Naive thymus-derived CD4-positive, alpha-beta T cell (primary cell): ENCODE results near the gene HPX. TPM values are rescaled to one million over a fixed set of nuclear protein-coding genes. Genes with fewer than 3 reads are reported as not detected.

Experiments used
- ATAC-seq: fragments of 150-1000 bp; cut with Tn5 transposase; 2 replicates; pipeline ENCODE4 v1.10.0; 2021; ENCODE audit warnings: mild to moderate bottlenecking, moderate library complexity
- CTCF ChIA-PET: fragments of 350-600 bp; sonication (Branson Sonifier 250); formaldehyde crosslinking; loops from one replicate; lab custom pipeline; 2021; ENCODE audit warnings: antibody characterized with exemption; lab: Charles Lee
- POLR2A ChIA-PET: fragments of 350-600 bp; sonication (Branson Sonifier 250); formaldehyde crosslinking; loops from one replicate; lab custom pipeline; 2021; ENCODE audit warnings: antibody characterized with exemption, inconsistent platforms; lab: Charles Lee
- DNase-seq, 9 donors: peaks; one replicate each; pipeline versions ENCODE4 v3.0.0 to v3.0.0-alpha.2; 2020 to 2022; ENCODE audit warnings: mixed read lengths in 1 of 9
- H3K27ac ChIP-seq: one replicate; pipeline ENCODE4 v1.7.0; 2013; ENCODE audit warnings: mild to moderate bottlenecking, low read depth, low read length, moderate library complexity
- H3K27me3 ChIP-seq, 2 donors: one replicate each; pipeline ENCODE4 v1.7.0; 2013; ENCODE audit warnings: low read length in 2 of 2, mild to moderate bottlenecking in 2 of 2, moderate library complexity in 2 of 2; ENCODE audit not compliant: control insufficient read depth in 2 of 2, insufficient read depth in 2 of 2
- H3K36me3 ChIP-seq, 3 experiments: 1 replicate in 2 of 3; 2 replicates in 1 of 3; pipeline ENCODE4 v1.7.0; 2013; ENCODE audit warnings: low read length in 3 of 3, mild to moderate bottlenecking in 3 of 3, moderate library complexity in 1 of 3; ENCODE audit not compliant: insufficient read depth in 3 of 3, control insufficient read depth in 2 of 3
- H3K4me1 ChIP-seq, 2 donors: one replicate each; pipeline ENCODE4 v1.7.0; 2013; ENCODE audit warnings: low read length in 2 of 2, mild to moderate bottlenecking in 2 of 2, moderate library complexity in 1 of 2; ENCODE audit not compliant: control insufficient read depth in 2 of 2, insufficient read depth in 2 of 2
- H3K4me3 ChIP-seq: 2 replicates; pipeline ENCODE4 v1.7.0; 2013; ENCODE audit warnings: mild to moderate bottlenecking, low read length
- H3K9me3 ChIP-seq, 3 experiments: 1 replicate in 2 of 3; 2 replicates in 1 of 3; pipeline ENCODE4 v1.7.0; 2013; ENCODE audit warnings: low read length in 3 of 3; ENCODE audit not compliant: control insufficient read depth in 2 of 3
- H3K27ac Mint-ChIP-seq, 9 donors: one replicate each; pipeline ENCODE4 v1.8.0; 2020 to 2022; ENCODE audit warnings: mixed read lengths in 9 of 9, mild to moderate bottlenecking in 8 of 9, moderate library complexity in 5 of 9, inconsistent platforms in 2 of 9
- H3K27me3 Mint-ChIP-seq, 5 donors: one replicate each; pipeline ENCODE4 v1.8.0; 2021 to 2022; ENCODE audit warnings: mixed read lengths in 5 of 5, mild to moderate bottlenecking in 1 of 5
- H3K36me3 Mint-ChIP-seq, 5 donors: one replicate each; pipeline ENCODE4 v1.8.0; 2020 to 2022; ENCODE audit warnings: mixed read lengths in 5 of 5, mild to moderate bottlenecking in 3 of 5, inconsistent platforms in 1 of 5
- H3K4me1 Mint-ChIP-seq, 7 donors: one replicate each; pipeline ENCODE4 v1.8.0; 2020 to 2022; ENCODE audit warnings: mixed read lengths in 7 of 7, mild to moderate bottlenecking in 3 of 7, inconsistent platforms in 1 of 7
- H3K4me3 Mint-ChIP-seq, 10 donors: one replicate each; pipeline ENCODE4 v1.8.0; 2020 to 2022; ENCODE audit warnings: mild to moderate bottlenecking in 10 of 10, mixed read lengths in 10 of 10, moderate library complexity in 6 of 10, inconsistent platforms in 2 of 10
- H3K9me3 Mint-ChIP-seq, 11 donors: one replicate each; pipeline ENCODE4 v1.8.0; 2020 to 2022; ENCODE audit warnings: mixed read lengths in 11 of 11, mild to moderate bottlenecking in 4 of 11, inconsistent platforms in 1 of 11, moderate library complexity in 1 of 11
- intact Hi-C, 2 donors: fragments of 100-400 bp; cut with micrococcal nuclease; formaldehyde crosslinking; loops; one replicate each; pipeline ENCODE4 v1.15.1; 2023
- polyA plus RNA-seq, 2 donors: library from polyadenylated mRNA; unstranded; fragments of 300-500 nt; fragmentation: Illumina TruSeq; gene quantifications; one replicate each; pipeline ENCODE4 v1.2.3, GENCODE V29; 2021
- total RNA-seq, 6 experiments: library from RNA in 5 of 6; stranded (reverse) in 5 of 6; gene quantifications; 1 replicate in 5 of 6; 2 replicates in 1 of 6; pipeline ENCODE4 v1.2.3 and lab custom pipeline; 2021 to 2026

Gene HPX
- total and polyA plus RNA-seq, 7 experiments from 2014 or later = 0.56 to 7.0 (median 1.7) TPM; not detected in 2

DNA sequence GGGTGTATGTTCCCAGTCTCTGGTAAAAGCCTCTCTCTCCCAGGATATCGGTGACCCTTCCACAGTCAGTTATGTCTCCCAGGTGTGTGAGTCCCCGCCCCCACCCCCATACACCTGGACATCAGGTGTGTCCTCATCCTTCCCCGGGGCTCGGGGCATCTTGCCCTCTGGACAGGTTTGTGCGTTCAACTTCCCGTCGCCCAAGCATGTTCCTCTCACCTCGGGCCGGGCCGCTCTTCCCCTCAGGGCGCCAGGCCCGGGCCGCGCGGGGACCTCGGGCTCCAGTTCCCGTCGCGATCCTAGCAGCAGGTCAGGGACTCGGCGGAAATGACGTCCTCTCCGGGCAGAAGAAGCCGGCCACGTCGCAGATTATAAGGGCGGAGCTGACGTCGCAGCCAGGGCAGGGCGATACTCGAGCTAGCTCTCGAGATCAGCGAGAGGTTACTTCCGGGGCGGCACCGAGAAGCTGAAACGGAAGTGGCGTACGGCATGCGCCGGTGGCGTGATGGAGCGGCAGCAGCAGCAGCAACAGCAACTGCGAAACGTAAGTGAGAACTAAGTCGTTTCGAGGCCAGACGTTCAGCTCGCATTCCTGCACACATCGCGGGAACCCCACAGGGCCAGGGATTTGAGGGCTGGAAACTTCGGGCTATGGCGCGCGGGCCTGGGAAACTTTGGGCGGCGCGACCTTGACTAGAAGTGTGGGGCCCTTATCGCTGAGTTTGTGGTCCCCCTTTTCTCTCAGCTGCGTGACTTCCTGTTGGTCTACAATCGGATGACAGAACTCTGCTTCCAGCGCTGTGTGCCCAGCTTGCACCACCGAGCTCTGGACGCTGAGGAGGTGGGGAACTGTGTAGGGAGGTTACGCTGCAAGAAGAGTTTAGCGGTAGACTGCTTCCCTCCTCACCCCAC lies 40.5 kb upstream of the HPX start, which contains the start of the genes ARFIP2 and TIMM10B:
Gene ARFIP2, minus strand, starts transcription at position 320 of the 912 bp plus-strand sequence. CDS start 910 bp downstream, outside the sequence.
Gene TIMM10B, plus strand, starts transcription at position 490 of the 912 bp plus-strand sequence. Its CDS starts 16 bp downstream, at position 506.
- Histone ChIP-seq H3K4me3 (peak within 1 kb of the TSS; percentile 74), H3K27ac (peak within 1 kb of the TSS; percentile 86), H3K4me1 (peaks cover 22 to 24% of the 10 kb centered on the region in 2 donors), H3K27me3 (no peaks in the 10 kb centered on the region), H3K9me3 (no peaks in the 10 kb centered on the region), H3K36me3 (peaks cover 7 to 64% (median 13%) of the 10 kb centered on the region in 3 experiments)
- H3K27ac Mint-ChIP-seq = peak within 1 kb of the TSS; percentile 93 to 99 (median 98)
- H3K4me1 Mint-ChIP-seq = peaks cover 29 to 48% (median 43%) of the 10 kb centered on the region in 7 donors
- ChIA-PET CTCF (interaction anchor here (0.5 to 3.2 kb wide), 7 partner anchors 10 to 173 kb away, joined by 3 to 14 read pairs (median 3); no protein-coding TSS in a partner anchor), POLR2A (interaction anchor here (0.6 to 4.2 kb wide), 34 partner anchors 9 to 856 kb away, joined by 3 to 20 read pairs (median 4); partner anchors contain the start of genes APBB1, FHIP1B, ILK and MRPL17)
- H3K36me3 Mint-ChIP-seq = peaks cover 12 to 38% (median 13%) of the 10 kb centered on the region in 5 donors
- peaks cover 0 to 1% (median 0%) of the 10 kb centered on the region in 11 donors for H3K9me3 Mint-ChIP-seq
- H3K4me3 Mint-ChIP-seq = peak within 1 kb of the TSS; percentile 87 to 99 (median 97)
- intact Hi-C loops = loop anchor here (1.0 to 10.0 kb wide), 19 partner anchors 8 to 1876 kb away; partner anchors contain the start of genes APBB1 (in 2 of the 2), FHIP1B (in 2 of the 2), ILK (in 2 of the 2) and MRPL17 (in 2 of the 2)
- no peaks in the 10 kb centered on the region for H3K27me3 Mint-ChIP-seq
- ATAC-seq = peak; percentile 98
- DNase-seq = peak; percentile 83 to 98 (median 94)

DNA sequence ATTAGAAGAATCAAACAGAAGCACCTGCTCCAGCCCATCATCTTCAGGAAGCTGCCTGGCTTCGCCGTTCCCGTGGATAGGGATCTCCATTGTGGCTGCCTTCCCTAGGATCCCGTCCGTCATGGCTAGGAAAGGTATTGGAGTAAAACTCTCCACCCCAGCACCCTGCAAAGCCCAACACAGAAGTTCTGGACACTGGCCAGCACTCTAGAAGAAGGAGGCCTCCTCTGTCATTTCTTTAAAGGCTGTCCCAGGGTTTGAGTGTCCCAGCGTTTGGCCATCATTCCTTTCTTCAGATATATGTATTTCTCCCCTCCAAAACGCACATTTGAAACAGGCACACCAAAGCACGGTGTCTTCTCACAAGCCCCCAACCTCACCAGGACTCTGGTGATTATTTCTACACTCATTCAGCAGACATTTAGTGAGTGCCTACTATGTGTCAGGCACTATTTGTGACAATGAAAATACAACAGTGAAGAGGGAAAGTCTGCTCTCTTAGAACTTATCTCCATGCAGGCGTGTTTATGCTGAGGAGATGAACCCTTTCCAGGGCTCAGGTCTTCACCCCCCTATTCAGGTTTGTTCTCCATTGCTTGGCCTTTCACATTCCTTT lies 39.6 kb upstream of the HPX start:
- Histone ChIP-seq H3K36me3 (peaks cover 6 to 56% (median 13%) of the 10 kb centered on the region in 3 experiments), H3K4me1 (peaks cover 22 to 24% of the 10 kb centered on the region in 2 donors), H3K27me3 (no peaks in the 10 kb centered on the region), H3K9me3 (no peaks in the 10 kb centered on the region), H3K27ac (peak overlapping the region; percentile 86), H3K4me3 (peak overlapping the region; percentile 74)
- no peaks in the 10 kb centered on the region for H3K27me3 Mint-ChIP-seq
- peaks cover 12 to 38% (median 13%) of the 10 kb centered on the region in 5 donors for H3K36me3 Mint-ChIP-seq
- H3K27ac Mint-ChIP-seq = peak overlapping the region; percentile 93 to 99 (median 98)
- ChIA-PET CTCF (no interaction called here), POLR2A (no interaction called here)
- H3K4me3 Mint-ChIP-seq = peak overlapping the region; percentile 87 to 99 (median 97)
- intact Hi-C loops = loop anchor here (2.0 to 10.0 kb wide), 11 partner anchors 38 to 1876 kb away; partner anchors contain the start of genes TRIM22 (in 2 of the 2), TRIM5 (in 2 of the 2), EIF3F (in 1 of the 2) and HPX (in 1 of the 2)
- peaks cover 0 to 1% (median 0%) of the 10 kb centered on the region in 11 donors for H3K9me3 Mint-ChIP-seq
- no peak for DNase-seq
- peaks cover 29 to 48% (median 43%) of the 10 kb centered on the region in 7 donors for H3K4me1 Mint-ChIP-seq
- ATAC-seq = no peak

- DNase-seq (no peak), ATAC-seq (no peak)
- Histone ChIP-seq H3K4me3 (no peak overlapping the region), H3K27me3 (no peaks in the 10 kb centered on the region), H3K4me1 (peaks cover 15 to 21% of the 10 kb centered on the region in 2 donors), H3K9me3 (no peaks in the 10 kb centered on the region), H3K36me3 (peaks cover 0 to 28% (median 13%) of the 10 kb centered on the region in 3 experiments), H3K27ac (no peak overlapping the region)
- Mint-ChIP-seq H3K4me3 (no peak overlapping the region), H3K9me3 (no peaks in the 10 kb centered on the region), H3K4me1 (peaks cover 23 to 55% (median 45%) of the 10 kb centered on the region in 7 donors), H3K27me3 (peaks cover 0 to 8% (median 0%) of the 10 kb centered on the region in 5 donors), H3K36me3 (peaks cover 0 to 26% (median 0%) of the 10 kb centered on the region in 5 donors), H3K27ac (peak overlapping the region in 4 of 9 donors; percentile 60 to 78 (median 70))
- intact Hi-C loops = no loop called here
- ChIA-PET CTCF (interaction anchor here (0.6 to 1.1 kb wide), 2 partner anchors 56 to 98 kb away, joined by 3 to 6 read pairs; no protein-coding TSS in a partner anchor), POLR2A (interaction anchor here (1.3 kb wide), 1 partner anchor 67 kb away, joined by 4 read pairs; no protein-coding TSS in a partner anchor)
These were observed 35.8 kb upstream of the HPX start for GRCh38 chr11:6476571-6476970.

- no peak for DNase-seq
- ChIA-PET CTCF (interaction anchor here (0.6 to 1.7 kb wide), 2 partner anchors 55 to 97 kb away, joined by 3 to 5 read pairs; no protein-coding TSS in a partner anchor), POLR2A (interaction anchor here (1.3 to 1.6 kb wide), 2 partner anchors 14 to 66 kb away, joined by 3 to 4 read pairs; no protein-coding TSS in a partner anchor)
- no peak overlapping the region for H3K4me3 ChIP-seq
- Mint-ChIP-seq H3K36me3 (peaks cover 0 to 26% (median 0%) of the 10 kb centered on the region in 5 donors), H3K4me3 (peak overlapping the region in 3 of 10 donors; percentile 4 to 78 (median 64)), H3K9me3 (no peaks in the 10 kb centered on the region), H3K4me1 (peaks cover 27 to 52% (median 42%) of the 10 kb centered on the region in 7 donors), H3K27me3 (peaks cover 0 to 10% (median 0%) of the 10 kb centered on the region in 5 donors), H3K27ac (peak overlapping the region in 7 of 9 donors; percentile 50 to 90 (median 80))
- intact Hi-C loops = no loop called here
- no peaks in the 10 kb centered on the region for H3K27me3 ChIP-seq
- H3K9me3 ChIP-seq = no peaks in the 10 kb centered on the region
- peaks cover 14 to 21% of the 10 kb centered on the region in 2 donors for H3K4me1 ChIP-seq
- peaks cover 0 to 28% (median 13%) of the 10 kb centered on the region in 3 experiments for H3K36me3 ChIP-seq
- no peak overlapping the region for H3K27ac ChIP-seq
- no peak for ATAC-seq
These were observed 35.1 kb upstream of the HPX start for GRCh38 chr11:6475936-6476335.

GRCh38 chr11:6474806-6475500 lies 34.2 kb upstream of the HPX start:
- DNase-seq (no peak), ATAC-seq (no peak)
- intact Hi-C loops = loop anchor here in 1 of 2 donors (1.0 to 5.0 kb wide), 2 partner anchors 38 to 86 kb away; no protein-coding TSS in a partner anchor
- Mint-ChIP-seq H3K9me3 (no peaks in the 10 kb centered on the region), H3K36me3 (peaks cover 0 to 26% (median 0%) of the 10 kb centered on the region in 5 donors), H3K27ac (peak overlapping the region in 8 of 9 donors; percentile 50 to 90 (median 84)), H3K27me3 (peaks cover 0 to 10% (median 0%) of the 10 kb centered on the region in 5 donors), H3K4me1 (peaks cover 23 to 43% (median 32%) of the 10 kb centered on the region in 7 donors), H3K4me3 (peak overlapping the region; percentile 42 to 84 (median 79))
- Histone ChIP-seq H3K4me1 (peaks cover 7 to 13% of the 10 kb centered on the region in 2 donors), H3K36me3 (peaks cover 0 to 28% (median 13%) of the 10 kb centered on the region in 3 experiments), H3K27ac (peak overlapping the region; percentile 68), H3K4me3 (no peak overlapping the region), H3K9me3 (no peaks in the 10 kb centered on the region), H3K27me3 (no peaks in the 10 kb centered on the region)
- ChIA-PET CTCF (interaction anchor here (1.7 kb wide), 1 partner anchor 96 kb away, joined by 5 read pairs; no protein-coding TSS in a partner anchor), POLR2A (interaction anchor here (0.7 to 1.6 kb wide), 4 partner anchors 15 to 98 kb away, joined by 3 to 4 read pairs (median 3); no protein-coding TSS in a partner anchor)
